ENCODE measurements around the gene TMEM72. TPM values are rescaled to one million over a fixed set of nuclear protein-coding genes. Genes with fewer than 3 reads are reported as not detected.
"Not testable (repeated sequence)": the region's sequence is repeated elsewhere in the genome, so short reads cannot be mapped to it uniquely, and the experiment has no call there.

TMEM72 gene
- total RNA-seq = 0.10 TPM

- no peak for DNase-seq
These were observed at the start of gene TMEM72 for GRCh38 chr10:44911081-44911540. TMEM72 (plus strand) TSS chr10:44911337; CDS start chr10:44911513, 176 bp downstream.

GRCh38 chr10:44862006-44862751, 49.0 kb upstream of the TMEM72 start:
- no peak for DNase-seq

GRCh38 chr10:44862924-44863323, 48.2 kb upstream of the TMEM72 start:
- DNase-seq = no peak

GRCh38 chr10:44863344-44864047, 47.6 kb upstream of the TMEM72 start:
- no peak for DNase-seq

GRCh38 chr10:44864051-44864450, 47.1 kb upstream of the TMEM72 start:
- DNase-seq = no peak

- DNase-seq = peak; percentile 90
These were observed 46.4 kb upstream of the TMEM72 start for GRCh38 chr10:44864637-44865288.

GRCh38 chr10:44865289-44865671, 45.9 kb upstream of the TMEM72 start:
- no peak for DNase-seq

- DNase-seq = not testable (repeated sequence)
These were observed 44.8 kb upstream of the TMEM72 start for GRCh38 chr10:44866367-44866766.

GRCh38 chr10:44870031-44870430, 41.1 kb upstream of the TMEM72 start:
- DNase-seq = no peak

GRCh38 chr10:44873160-44873559, 38.0 kb upstream of the TMEM72 start:
- peak; percentile 52 for DNase-seq

- DNase-seq = no peak
These were observed 37.0 kb upstream of the TMEM72 start for GRCh38 chr10:44874166-44874565.

- DNase-seq = peak; percentile 81
These were observed 32.2 kb upstream of the TMEM72 start for GRCh38 chr10:44878706-44879530.

- no peak for DNase-seq
These were observed 31.6 kb upstream of the TMEM72 start for GRCh38 chr10:44879531-44879899.

GRCh38 chr10:44880090-44880715, 30.9 kb upstream of the TMEM72 start:
- no peak for DNase-seq

GRCh38 chr10:44881649-44882048, 29.5 kb upstream of the TMEM72 start:
- DNase-seq = no peak

GRCh38 chr10:44882166-44882720, 28.9 kb upstream of the TMEM72 start:
- no peak for DNase-seq

- DNase-seq = no peak
These were observed 27.4 kb upstream of the TMEM72 start for GRCh38 chr10:44883593-44884331.

- DNase-seq = no peak
These were observed 25.4 kb upstream of the TMEM72 start for GRCh38 chr10:44885710-44886109.

- DNase-seq = no peak
These were observed 24.2 kb upstream of the TMEM72 start for GRCh38 chr10:44886966-44887365.

GRCh38 chr10:44888886-44889285, 22.3 kb upstream of the TMEM72 start:
- no peak for DNase-seq

- DNase-seq = no peak
These were observed 21.3 kb upstream of the TMEM72 start for GRCh38 chr10:44889834-44890233.
